Measurements from ENCODE around the gene MTCH1. TPM values are rescaled to one million over a fixed set of nuclear protein-coding genes. Genes with fewer than 3 reads are reported as not detected.
A peak's percentile ranks its signal among the peaks of the same experiment; 100 is the strongest.

The MTCH1 gene
- total and polyA plus RNA-seq, 10 of the 15 experiments (the other 5 are each of a cell fraction or from before 2014, with no cell fraction given): 7.2 to 128 (median 85.2) TPM

- POLR2A ChIA-PET: interaction anchor here (0.7 to 1.2 kb wide), 2 partner anchors 13 to 38 kb away, joined by 3 read pairs; no protein-coding TSS in a partner anchor
- H3K4me1 ChIP-seq (ENCODE audit: control insufficient read depth, insufficient read depth, low read length): peaks cover 6% of the 10 kb centered on the region
- WGBS (ENCODE audit: insufficient coverage, insufficient replicate concordance, low lambda C conversion rate, missing lambda C conversion rate): 88% methylated on average over 16 of the region's 16 CpGs
- intact Hi-C loops (cut with micrococcal nuclease; ENCODE audit: unreplicated experiment): no loop called here
- DNase-seq (ENCODE audit: low read depth, low spot score) (no peak), FAIRE-seq (no peak), ATAC-seq (no peak)
- H2AFZ ChIP-seq (ENCODE audit: control insufficient read depth, low read depth, low read length): no peak overlapping the region
- SMC1A ChIA-PET (ENCODE audit: uncharacterized antibody, unreplicated experiment): no interaction called here
- no peaks in the 10 kb centered on the region for H3K9me3 ChIP-seq (replicated peaks; ENCODE audit: control insufficient read depth, insufficient read depth, low read length)
- H3K4me3 ChIP-seq: no peak overlapping the region
- no peaks in the 10 kb centered on the region for H3K27me3 ChIP-seq (replicated peaks in 1 of 2; ENCODE audit: control insufficient read depth in 2 of 2, insufficient read depth in 2 of 2, low read length in 1 of 2)
- H3K4me2 ChIP-seq (ENCODE audit: control insufficient read depth, insufficient read depth): no peak overlapping the region
- H4K20me1 ChIP-seq (ENCODE audit: control insufficient read depth, insufficient read depth): no peaks in the 10 kb centered on the region
- RAD21 ChIA-PET (ENCODE audit: unreplicated experiment): no interaction called here
- BruUV-seq (replicated peaks): TSS peak; percentile 70
- H3K36me3 ChIP-seq (ENCODE audit: control insufficient read depth in 2 of 2, insufficient read depth in 2 of 2, low read length in 1 of 2): peaks cover 28 to 34% of the 10 kb centered on the region in 2 experiments
- H3K9ac ChIP-seq (ENCODE audit: control insufficient read depth, insufficient read depth, low read length): no peak overlapping the region
- H3K79me2 ChIP-seq (ENCODE audit: control insufficient read depth, insufficient read depth, low read length): no peaks in the 10 kb centered on the region
- no peak for TF ChIP-seq NBN (IDR thresholded peaks at IDR 0.05)
- TF ChIP-seq POLR2AphosphoS5 (IDR thresholded peaks at IDR 0.05; ENCODE audit: low read length): 0 out of 2 replicates have a peak, but pooled peaks have one; percentile 2
- H3K27ac ChIP-seq (ENCODE audit: control insufficient read depth, insufficient read depth): no peak overlapping the region
- in situ Hi-C loops (cut with MboI): no loop called here
- CTCF ChIA-PET: no interaction called here
Observed at GRCh38 chr6:36968266-36968977, 17.6 kb downstream of the MTCH1 start.

DNA sequence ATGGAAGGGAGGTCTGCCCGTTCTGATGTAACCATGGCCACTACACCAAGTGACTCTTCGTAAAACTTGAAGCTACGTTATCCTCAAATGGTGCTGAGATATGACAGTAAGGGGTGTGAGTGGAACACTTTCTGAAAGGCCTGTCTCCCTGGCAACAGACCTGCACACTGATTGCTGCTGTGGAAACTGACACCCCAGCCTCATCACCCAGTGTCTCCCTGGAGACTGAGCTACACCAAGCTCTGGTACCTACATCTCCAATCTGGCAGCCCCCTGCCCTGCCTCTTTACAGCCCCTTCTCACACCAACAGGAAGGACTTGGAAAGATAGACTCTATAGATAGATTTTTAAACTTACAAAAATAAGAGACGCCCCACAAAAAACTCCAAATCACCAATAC lies 18.2 kb downstream of the MTCH1 start:
- H3K27me3 ChIP-seq (replicated peaks in 1 of 2; ENCODE audit: control insufficient read depth in 2 of 2, insufficient read depth in 2 of 2, low read length in 1 of 2): no peaks in the 10 kb centered on the region
- WGBS (ENCODE audit: insufficient coverage, insufficient replicate concordance, low lambda C conversion rate, missing lambda C conversion rate): 88% methylated on average over 4 of the region's 4 CpGs
- H3K36me3 ChIP-seq (ENCODE audit: control insufficient read depth in 2 of 2, insufficient read depth in 2 of 2, low read length in 1 of 2): peaks cover 28 to 34% of the 10 kb centered on the region in 2 experiments
- in situ Hi-C loops (cut with MboI) (no loop called here), intact Hi-C loops (cut with micrococcal nuclease; ENCODE audit: unreplicated experiment) (no loop called here)
- H3K9me3 ChIP-seq (replicated peaks; ENCODE audit: control insufficient read depth, insufficient read depth, low read length): no peaks in the 10 kb centered on the region
- TF ChIP-seq POLR2AphosphoS5 (IDR thresholded peaks at IDR 0.05; ENCODE audit: low read length): peak; percentile 26; the same call in 1 of the 2 replicates
- TF ChIP-seq, protein P1, sequence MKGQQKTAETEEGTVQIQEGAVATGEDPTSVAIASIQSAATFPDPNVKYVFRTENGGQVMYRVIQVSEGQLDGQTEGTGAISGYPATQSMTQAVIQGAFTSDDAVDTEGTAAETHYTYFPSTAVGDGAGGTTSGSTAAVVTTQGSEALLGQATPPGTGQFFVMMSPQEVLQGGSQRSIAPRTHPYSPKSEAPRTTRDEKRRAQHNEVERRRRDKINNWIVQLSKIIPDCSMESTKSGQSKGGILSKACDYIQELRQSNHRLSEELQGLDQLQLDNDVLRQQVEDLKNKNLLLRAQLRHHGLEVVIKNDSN (IDR thresholded peaks at IDR 0.05; ENCODE audit: borderline replicate concordance, extremely low read length, insufficient read depth, low read depth, low read length): no peak
- no peak overlapping the region for H3K27ac ChIP-seq (ENCODE audit: control insufficient read depth, insufficient read depth)
- FAIRE-seq (no peak), DNase-seq (ENCODE audit: low read depth, low spot score) (no peak), ATAC-seq (no peak)
- H4K20me1 ChIP-seq (ENCODE audit: control insufficient read depth, insufficient read depth): no peaks in the 10 kb centered on the region
- H3K4me2 ChIP-seq (ENCODE audit: control insufficient read depth, insufficient read depth): no peak overlapping the region
- RAD21 ChIA-PET (ENCODE audit: unreplicated experiment): no interaction called here
- POLR2A ChIA-PET: interaction anchor here (1.2 kb wide), 1 partner anchor 13 kb away, joined by 3 read pairs; no protein-coding TSS in a partner anchor
- BruUV-seq (replicated peaks): no TSS peak
- H3K79me2 ChIP-seq (ENCODE audit: control insufficient read depth, insufficient read depth, low read length): no peaks in the 10 kb centered on the region
- no peak overlapping the region for H2AFZ ChIP-seq (ENCODE audit: control insufficient read depth, low read depth, low read length)
- CTCF ChIA-PET: no interaction called here
- no peak overlapping the region for H3K9ac ChIP-seq (ENCODE audit: control insufficient read depth, insufficient read depth, low read length)
- peaks cover 13% of the 10 kb centered on the region for H3K4me1 ChIP-seq (ENCODE audit: control insufficient read depth, insufficient read depth, low read length)
- no peak overlapping the region for H3K4me3 ChIP-seq
- SMC1A ChIA-PET (ENCODE audit: uncharacterized antibody, unreplicated experiment): no interaction called here
